HAP-1 (cell line): ENCODE measurements around the gene ATP2B3.

Source experiments
- DNase-seq, 2 experiments: peaks; one replicate each; pipeline ENCODE4 v3.0.0-alpha.2; 2016 to 2020; ENCODE audit warnings: low spot score in 2 of 2
- H3K27me3 ChIP-seq: fragments of 250-450 bp; sonication (Bioruptor Pico); 2 replicates; pipeline ENCODE4 v1.5.1; 2020; ENCODE audit warnings: low read depth, mild to moderate bottlenecking, moderate library complexity
- H3K36me3 ChIP-seq: fragments of 250-450 bp; sonication (Bioruptor Pico); replicated peaks from 2 replicates; pipeline ENCODE4 v1.5.1; 2020; ENCODE audit warnings: mild to moderate bottlenecking
- H3K4me1 ChIP-seq: fragments of 250-450 bp; sonication (Bioruptor Pico); 2 replicates; pipeline ENCODE4 v1.5.1; 2020; ENCODE audit warnings: mild to moderate bottlenecking
- H3K4me3 ChIP-seq: fragments of 250-450 bp; sonication (Bioruptor Pico); 2 replicates; pipeline ENCODE4 v1.5.1; 2020; ENCODE audit warnings: mild to moderate bottlenecking, moderate library complexity
- H3K9me3 ChIP-seq: fragments of 250-450 bp; sonication (Bioruptor Pico); 2 replicates; pipeline ENCODE4 v1.5.1; 2020; ENCODE audit warnings: mild to moderate bottlenecking, moderate library complexity
- in situ Hi-C: fragments of 300-500 bp; cut with MboI; formaldehyde crosslinking; loops from 3 replicates; pipeline ENCODE4 v1.14.3; 2020; ENCODE audit warnings: low sequenced_read_pairs, inconsistent platforms, mixed read lengths

ATP2B3 gene

GRCh38 chrX:153522259-153522658 lies 4.8 kb downstream of the ATP2B3 start:
- in situ Hi-C loops, result no loop called here
- DNase-seq, result no peak
- H3K4me1 ChIP-seq, result no peaks in the 10 kb centered on the region
- no peaks in the 10 kb centered on the region for H3K36me3 ChIP-seq
- H3K4me3 ChIP-seq, result no peak overlapping the region
- no peaks in the 10 kb centered on the region for H3K9me3 ChIP-seq
- H3K27me3 ChIP-seq, result peaks cover 16% of the 10 kb centered on the region

GRCh38 chrX:153523269-153523668 lies 5.8 kb downstream of the ATP2B3 start:
- in situ Hi-C loops, result no loop called here
- no peak overlapping the region for H3K4me3 ChIP-seq
- H3K9me3 ChIP-seq, result no peaks in the 10 kb centered on the region
- DNase-seq, result no peak
- H3K27me3 ChIP-seq, result peaks cover 14% of the 10 kb centered on the region
- no peaks in the 10 kb centered on the region for H3K36me3 ChIP-seq
- H3K4me1 ChIP-seq, result no peaks in the 10 kb centered on the region

- no peaks in the 10 kb centered on the region for H3K4me1 ChIP-seq
- no peaks in the 10 kb centered on the region for H3K9me3 ChIP-seq
- no peaks in the 10 kb centered on the region for H3K36me3 ChIP-seq
- H3K27me3 ChIP-seq, result peaks cover 7% of the 10 kb centered on the region; the same call in 1 of the 2 replicates
- H3K4me3 ChIP-seq, result no peak overlapping the region
- in situ Hi-C loops, result no loop called here
- no peak for DNase-seq
Observed at GRCh38 chrX:153524234-153524633, 6.8 kb downstream of the ATP2B3 start.

- no peak for DNase-seq
- H3K36me3 ChIP-seq, result no peaks in the 10 kb centered on the region
- no peaks in the 10 kb centered on the region for H3K9me3 ChIP-seq
- in situ Hi-C loops, result no loop called here
- no peak overlapping the region for H3K4me3 ChIP-seq
- H3K27me3 ChIP-seq, result peaks cover 2% of the 10 kb centered on the region; the same call in 1 of the 2 replicates
- H3K4me1 ChIP-seq, result no peaks in the 10 kb centered on the region
Observed at GRCh38 chrX:153525451-153525850, 8.0 kb downstream of the ATP2B3 start.

DNA sequence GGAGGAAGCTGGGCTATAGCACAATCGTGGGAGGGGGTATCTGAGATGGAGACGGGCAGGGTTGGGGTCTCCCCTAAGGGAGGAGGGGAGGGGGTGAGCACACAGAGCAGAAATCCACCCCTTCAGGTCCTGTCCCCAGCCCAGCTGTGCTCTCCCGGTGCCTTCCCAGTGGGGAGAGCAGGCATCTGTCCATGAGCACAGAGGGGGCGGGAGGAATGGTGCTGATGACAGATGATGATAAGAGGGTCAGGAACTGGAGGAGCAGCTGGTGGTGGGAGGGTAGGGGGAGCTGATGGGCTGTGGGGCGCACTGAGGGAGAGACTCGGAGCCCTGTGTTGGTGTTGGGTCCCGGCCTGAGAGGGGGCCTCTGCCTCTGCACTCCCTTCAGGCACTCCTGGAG lies 8.6 kb downstream of the ATP2B3 start:
- H3K4me3 ChIP-seq, result no peak overlapping the region
- DNase-seq, result no peak
- no peaks in the 10 kb centered on the region for H3K36me3 ChIP-seq
- H3K9me3 ChIP-seq, result no peaks in the 10 kb centered on the region
- H3K27me3 ChIP-seq, result peaks cover 2% of the 10 kb centered on the region; the same call in 1 of the 2 replicates
- in situ Hi-C loops, result no loop called here
- H3K4me1 ChIP-seq, result no peaks in the 10 kb centered on the region

DNA sequence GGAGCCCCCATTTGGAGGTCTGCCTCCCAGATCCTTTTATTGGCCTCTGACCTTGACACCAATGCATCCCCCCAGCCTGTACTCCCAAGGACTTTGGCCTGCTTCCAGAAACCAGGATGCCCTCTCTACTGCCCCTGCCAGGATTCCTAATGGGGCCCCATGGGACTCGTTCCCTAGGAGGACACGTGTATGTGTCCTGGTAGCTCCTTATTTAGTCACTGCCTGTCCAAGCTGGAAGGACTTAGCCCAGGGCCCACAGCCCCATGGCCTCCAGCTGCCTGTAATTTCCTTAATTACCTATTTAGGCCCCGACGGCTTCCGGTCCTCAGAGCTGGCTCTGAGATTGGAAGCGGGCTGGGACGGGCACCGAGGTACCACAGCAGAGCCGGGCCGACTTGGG lies 9.4 kb downstream of the ATP2B3 start:
- in situ Hi-C loops, result no loop called here
- no peaks in the 10 kb centered on the region for H3K9me3 ChIP-seq
- no peaks in the 10 kb centered on the region for H3K4me1 ChIP-seq
- H3K4me3 ChIP-seq, result no peak overlapping the region
- no peaks in the 10 kb centered on the region for H3K36me3 ChIP-seq
- 0 out of 2 replicates have a peak, but pooled peaks cover 2% of the 10 kb centered on the region for H3K27me3 ChIP-seq
- DNase-seq, result no peak

DNA sequence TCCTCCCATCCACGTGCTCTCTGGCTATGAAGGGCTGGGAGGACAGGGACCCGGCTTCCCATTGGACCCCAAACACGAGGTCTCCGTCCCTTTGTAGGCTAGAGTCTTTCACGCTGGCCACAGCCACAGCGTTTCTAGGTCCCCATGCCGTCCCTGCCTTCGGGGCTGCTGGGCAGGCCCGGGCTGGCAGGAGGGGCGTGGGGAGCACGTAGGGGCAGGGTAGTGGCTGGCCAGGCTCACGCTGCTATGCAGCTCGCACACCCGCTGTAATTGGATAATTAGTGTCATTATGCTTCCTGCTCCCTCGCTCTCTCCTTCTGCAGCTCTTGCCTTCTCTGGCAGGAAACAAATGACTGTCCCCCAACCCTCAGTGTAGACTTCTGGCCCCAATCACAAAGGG lies 9.8 kb downstream of the ATP2B3 start:
- Histone ChIP-seq H3K4me3 (no peak overlapping the region), H3K4me1 (no peaks in the 10 kb centered on the region), H3K9me3 (no peaks in the 10 kb centered on the region), H3K36me3 (no peaks in the 10 kb centered on the region), H3K27me3 (0 out of 2 replicates have a peak, but pooled peaks cover 2% of the 10 kb centered on the region)
- no peak for DNase-seq
- in situ Hi-C loops, result no loop called here

- no peak for DNase-seq
- H3K9me3 ChIP-seq, result no peaks in the 10 kb centered on the region
Observed at GRCh38 chrX:153530411-153531129, 13.1 kb downstream of the ATP2B3 start.

GRCh38 chrX:153533091-153533490 lies 15.6 kb downstream of the ATP2B3 start:
- in situ Hi-C loops, result no loop called here
- H3K4me1 ChIP-seq, result no peaks in the 10 kb centered on the region
- H3K9me3 ChIP-seq, result no peaks in the 10 kb centered on the region
- no peaks in the 10 kb centered on the region for H3K27me3 ChIP-seq
- DNase-seq, result no peak
- H3K36me3 ChIP-seq, result no peaks in the 10 kb centered on the region
- no peak overlapping the region for H3K4me3 ChIP-seq

More at GRCh38 chrX:153530411-153531129, 13.1 kb downstream of the ATP2B3 start:
- no peaks in the 10 kb centered on the region for H3K4me1 ChIP-seq
- in situ Hi-C loops, result no loop called here
- no peak overlapping the region for H3K4me3 ChIP-seq
- H3K27me3 ChIP-seq, result 0 out of 2 replicates have a peak, but pooled peaks cover 2% of the 10 kb centered on the region
- H3K36me3 ChIP-seq, result no peaks in the 10 kb centered on the region

DNA sequence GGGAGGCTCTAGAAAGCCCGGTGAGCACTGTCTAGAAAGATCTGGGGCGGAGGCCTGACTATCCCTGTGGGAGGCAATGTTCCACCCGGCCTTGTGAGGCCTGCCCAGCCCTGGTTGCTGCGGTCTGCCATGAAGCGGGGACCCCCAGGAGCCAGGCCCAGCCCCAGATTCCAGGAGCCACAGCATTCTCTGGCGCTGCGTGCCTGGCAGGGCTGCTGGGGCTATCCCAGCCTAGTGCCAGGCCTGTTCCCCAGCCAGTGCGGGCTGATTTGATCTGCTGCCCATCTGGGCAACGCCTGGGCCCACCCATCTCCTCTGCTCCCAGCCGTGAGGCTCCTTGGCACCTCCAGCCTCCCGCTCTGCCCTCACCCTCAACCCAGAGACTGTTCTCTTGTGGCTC lies 19.6 kb downstream of the ATP2B3 start:
- no peak for DNase-seq
- H3K27me3 ChIP-seq, result no peaks in the 10 kb centered on the region
- H3K4me1 ChIP-seq, result no peaks in the 10 kb centered on the region
- in situ Hi-C loops, result loop anchor here (5.0 kb wide), 1 partner anchor 130 kb away; no protein-coding TSS in a partner anchor
- H3K9me3 ChIP-seq, result no peaks in the 10 kb centered on the region
- no peaks in the 10 kb centered on the region for H3K36me3 ChIP-seq
- H3K4me3 ChIP-seq, result no peak overlapping the region

DNA sequence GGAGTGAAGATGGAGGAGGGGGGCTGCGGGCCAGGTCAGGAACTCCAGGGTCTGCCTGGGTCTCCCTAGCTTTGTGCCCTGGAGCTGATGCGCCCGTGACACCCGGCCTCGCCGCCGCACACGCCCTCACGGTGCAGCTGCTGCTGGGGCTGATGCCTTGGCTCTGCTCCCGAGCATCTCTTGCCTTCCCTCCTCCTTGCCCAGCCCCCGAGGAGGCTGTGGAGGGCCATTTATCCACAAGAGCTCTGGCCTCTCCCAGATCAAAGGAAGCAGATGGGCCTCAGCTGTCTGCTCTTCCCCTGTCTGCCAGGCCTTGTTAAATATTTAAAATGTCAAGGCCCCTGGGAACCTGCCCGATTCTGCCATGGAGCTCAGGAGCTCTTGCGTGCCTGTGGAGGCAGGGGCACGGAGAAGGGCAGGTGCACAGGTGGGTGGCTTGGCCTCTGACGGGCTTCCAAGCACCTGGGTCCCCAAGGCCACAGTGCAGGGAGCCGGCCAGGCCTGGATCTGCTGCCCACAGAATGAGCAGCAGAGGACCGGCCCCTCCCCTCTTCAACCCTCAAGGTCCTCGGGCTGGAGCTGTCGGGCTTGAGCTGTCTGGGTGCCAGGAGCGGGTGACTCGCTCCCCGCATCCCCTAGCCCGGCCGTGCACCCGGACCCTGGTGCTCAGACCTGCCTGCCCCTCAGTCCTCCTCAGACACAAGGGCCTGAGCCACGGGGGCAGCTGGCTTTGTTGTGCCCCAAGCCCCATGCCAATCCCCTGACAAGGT lies 20.3 kb downstream of the ATP2B3 start:
- in situ Hi-C loops, result loop anchor here (5.0 kb wide), 1 partner anchor 130 kb away; no protein-coding TSS in a partner anchor
- H3K36me3 ChIP-seq, result no peaks in the 10 kb centered on the region
- no peak overlapping the region for H3K4me3 ChIP-seq
- H3K27me3 ChIP-seq, result no peaks in the 10 kb centered on the region
- H3K9me3 ChIP-seq, result no peaks in the 10 kb centered on the region
- no peaks in the 10 kb centered on the region for H3K4me1 ChIP-seq
- DNase-seq, result no peak

DNA sequence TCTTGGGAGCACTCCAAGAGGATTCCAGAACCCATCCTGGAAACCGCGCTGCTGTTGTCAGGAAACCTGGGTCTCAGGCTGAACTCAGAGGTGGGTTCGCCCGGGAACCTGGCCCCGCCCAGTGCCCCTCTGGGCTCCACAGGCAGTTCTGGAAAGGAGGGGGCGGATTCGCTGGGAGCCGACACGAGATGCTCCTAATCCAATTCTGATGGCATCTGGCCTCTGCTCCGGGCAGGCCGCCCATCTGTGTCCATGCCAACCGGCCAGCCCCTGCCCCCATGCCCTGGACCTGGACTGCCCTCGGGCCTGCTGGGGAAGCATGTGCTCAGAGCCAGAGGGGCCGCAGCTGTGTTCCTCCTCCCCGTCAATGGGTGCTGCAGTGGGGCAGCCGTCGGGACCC lies 21.0 kb downstream of the ATP2B3 start:
- DNase-seq, result no peak
- H3K4me3 ChIP-seq, result no peak overlapping the region
- no peaks in the 10 kb centered on the region for H3K4me1 ChIP-seq
- in situ Hi-C loops, result loop anchor here (5.0 kb wide), 1 partner anchor 129 kb away; no protein-coding TSS in a partner anchor
- no peaks in the 10 kb centered on the region for H3K27me3 ChIP-seq
- no peaks in the 10 kb centered on the region for H3K9me3 ChIP-seq
- H3K36me3 ChIP-seq, result no peaks in the 10 kb centered on the region

DNA sequence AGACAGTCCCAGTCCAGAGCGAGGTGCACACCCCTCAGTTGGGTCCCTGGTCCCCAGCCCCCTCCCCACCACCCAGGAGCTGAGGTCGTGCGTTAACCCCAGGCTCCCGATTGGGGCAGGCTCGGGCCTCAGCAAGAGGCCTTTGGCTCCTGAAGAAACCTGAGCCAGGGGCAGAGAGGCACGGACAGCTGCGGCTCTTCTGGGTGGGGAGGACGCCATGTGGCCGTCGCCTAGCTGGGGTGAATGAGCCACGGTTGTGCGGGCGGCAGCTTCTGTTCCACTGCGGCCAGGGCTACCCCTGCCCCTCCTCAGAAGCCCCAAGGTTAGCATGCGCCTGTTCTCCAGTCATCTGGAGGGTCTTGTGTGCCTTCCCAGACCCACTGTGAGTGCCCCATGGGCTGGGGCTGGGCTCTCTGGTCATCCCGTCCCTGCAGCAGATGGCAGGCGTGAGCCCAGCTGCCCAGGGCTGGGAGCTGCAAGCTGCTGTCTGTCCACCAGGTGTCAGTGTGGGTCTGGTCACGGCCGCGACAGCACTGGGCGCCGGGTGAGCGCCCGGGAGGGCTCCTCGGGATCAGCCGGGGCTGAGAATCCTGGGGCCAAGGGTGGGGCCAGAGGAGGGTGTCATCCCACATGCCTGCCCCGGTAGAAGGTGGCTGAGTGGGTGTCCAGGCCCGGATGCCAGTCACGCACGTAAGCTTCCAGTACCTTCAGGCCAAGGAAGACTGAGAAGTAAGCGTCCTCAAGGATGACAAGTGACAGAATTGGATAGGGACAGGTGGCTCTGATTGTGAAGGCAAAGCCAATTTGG lies 21.9 kb downstream of the ATP2B3 start:
- peak; percentile 60 to 91 for DNase-seq
- no peaks in the 10 kb centered on the region for H3K4me1 ChIP-seq
- in situ Hi-C loops, result loop anchor here (5.0 kb wide), 1 partner anchor 128 kb away; no protein-coding TSS in a partner anchor
- H3K36me3 ChIP-seq, result no peaks in the 10 kb centered on the region
- no peaks in the 10 kb centered on the region for H3K27me3 ChIP-seq
- H3K9me3 ChIP-seq, result no peaks in the 10 kb centered on the region
- H3K4me3 ChIP-seq, result no peak overlapping the region
